ENCODE data around the gene IGFBP5.

IGFBP5 gene

DNA sequence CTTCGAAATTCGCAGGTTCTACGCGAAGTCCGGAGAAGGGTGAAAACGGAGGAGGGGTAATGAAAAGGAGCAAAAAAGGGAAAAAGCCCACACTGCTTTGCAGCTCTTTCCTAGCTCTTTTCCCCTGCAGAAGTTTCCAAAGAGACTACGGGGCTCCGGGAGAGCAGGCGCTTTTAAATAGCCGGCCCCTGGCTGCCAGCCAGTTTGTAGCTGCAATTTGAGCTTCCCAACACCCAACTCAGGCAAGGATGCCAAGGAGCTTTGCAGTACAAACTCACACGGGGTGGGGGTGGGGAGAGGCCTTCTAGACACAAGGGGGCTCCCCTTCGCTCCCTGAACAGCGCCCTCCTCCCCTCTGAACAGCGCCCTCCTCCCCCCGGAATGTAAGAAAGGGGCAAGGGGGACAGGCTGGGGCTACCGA is at the start of gene IGFBP5:
TSS of gene IGFBP5 (minus strand) at position 149 of the 421 bp plus-strand sequence. CDS start 774 bp downstream, outside the sequence.
- peak; percentile 83 for DNase-seq

- DNase-seq: no peak
Measured at GRCh38 chr2:216743781-216744180, 48.4 kb upstream of the IGFBP5 start.

DNA sequence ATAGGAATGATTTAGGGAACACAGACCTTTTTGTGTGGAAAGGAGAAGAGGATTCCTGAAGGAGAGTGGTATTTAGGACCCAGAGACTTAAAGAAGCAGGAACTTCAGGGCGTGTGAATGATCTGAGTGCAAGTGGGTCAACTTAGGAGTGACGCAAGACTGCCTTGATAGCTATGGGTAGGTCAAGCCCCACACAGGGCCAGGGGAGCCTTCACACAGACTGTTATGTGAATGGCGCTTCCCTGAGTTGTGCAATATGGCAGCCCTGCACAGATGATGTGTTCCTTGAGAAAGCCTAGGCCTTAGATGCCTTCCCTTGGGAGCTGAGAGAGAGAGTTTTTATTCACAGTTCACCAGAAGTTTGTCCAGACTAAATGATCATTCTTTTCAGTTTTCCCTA is 47.1 kb upstream of the IGFBP5 start:
- no peak for DNase-seq

- DNase-seq: no peak
Measured at GRCh38 chr2:216741223-216741593, 45.9 kb upstream of the IGFBP5 start.

- DNase-seq: peak; percentile 29
Measured at GRCh38 chr2:216740557-216741222, 45.3 kb upstream of the IGFBP5 start.

DNA sequence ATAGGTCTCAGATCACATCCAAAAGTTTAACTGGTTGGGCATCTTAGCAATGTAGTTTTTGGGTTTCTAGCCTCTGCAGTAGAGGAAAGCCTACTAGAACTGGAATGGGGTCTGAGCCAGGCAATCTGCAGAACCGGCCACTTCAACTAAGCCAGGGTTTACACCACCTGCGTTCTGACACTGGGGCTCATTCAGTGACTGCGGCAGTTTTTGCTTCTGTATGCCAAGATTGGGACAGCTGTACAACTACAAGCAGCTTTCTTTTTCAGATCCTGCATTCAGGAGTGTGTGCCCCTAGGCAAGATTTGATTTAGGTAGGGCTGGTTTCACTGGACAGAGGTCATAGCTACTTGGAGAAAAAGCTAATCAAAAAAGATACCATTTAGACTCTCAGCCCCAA is 43.7 kb upstream of the IGFBP5 start:
- DNase-seq: peak; percentile 84

GRCh38 chr2:216737676-216738075 is 42.3 kb upstream of the IGFBP5 start:
- DNase-seq: no peak

- no peak for DNase-seq
Measured at GRCh38 chr2:216736326-216736725, 41.0 kb upstream of the IGFBP5 start.

GRCh38 chr2:216735668-216736067 is 40.3 kb upstream of the IGFBP5 start:
- no peak for DNase-seq

DNA sequence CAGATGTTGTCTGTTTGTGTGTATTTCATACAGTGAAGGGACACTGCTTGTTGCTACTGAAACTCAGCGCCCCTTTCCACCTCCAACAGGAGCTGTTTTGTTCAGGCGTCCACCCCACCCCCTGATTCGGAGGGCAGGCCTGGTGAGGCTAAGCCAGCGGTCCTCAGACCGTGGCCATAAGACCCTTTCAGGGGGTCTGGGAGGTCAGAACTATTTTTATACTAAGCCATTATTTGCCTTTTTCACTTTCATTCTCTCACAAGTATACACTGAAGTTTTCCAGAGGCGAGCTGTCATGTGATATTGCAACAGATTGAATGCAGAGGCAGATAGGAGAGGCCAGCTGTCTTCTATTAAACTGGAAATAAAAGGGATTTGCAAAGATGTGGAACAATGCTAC is 39.7 kb upstream of the IGFBP5 start:
- no peak for DNase-seq

GRCh38 chr2:216733046-216733445 is 37.7 kb upstream of the IGFBP5 start:
- DNase-seq: no peak

GRCh38 chr2:216732334-216732733 is 37.0 kb upstream of the IGFBP5 start:
- DNase-seq: no peak

DNA sequence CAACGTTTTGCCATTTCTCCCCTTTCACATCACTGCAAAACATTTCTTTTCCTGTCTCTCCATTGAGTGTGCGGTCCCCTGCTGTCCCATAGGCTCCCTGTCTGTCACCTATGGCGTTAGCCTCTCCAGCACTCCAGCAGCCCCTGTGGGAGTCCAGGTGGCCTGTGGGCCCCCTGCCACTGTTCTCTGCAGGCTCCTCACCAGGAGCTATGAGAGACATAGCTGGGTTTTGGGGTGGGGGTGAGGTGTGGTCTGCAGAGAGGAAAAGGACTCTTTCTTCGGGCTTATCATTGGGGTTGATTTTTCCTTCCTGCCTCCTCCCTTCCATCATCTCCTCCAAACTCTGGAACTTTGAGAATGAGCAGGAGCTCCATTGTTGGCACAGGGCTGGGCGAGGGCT is 36.1 kb upstream of the IGFBP5 start:
- DNase-seq: no peak

- no peak for DNase-seq
Measured at GRCh38 chr2:216730871-216731270, 35.5 kb upstream of the IGFBP5 start.

- DNase-seq: no peak
Measured at GRCh38 chr2:216727346-216728122, 32.2 kb upstream of the IGFBP5 start.

DNA sequence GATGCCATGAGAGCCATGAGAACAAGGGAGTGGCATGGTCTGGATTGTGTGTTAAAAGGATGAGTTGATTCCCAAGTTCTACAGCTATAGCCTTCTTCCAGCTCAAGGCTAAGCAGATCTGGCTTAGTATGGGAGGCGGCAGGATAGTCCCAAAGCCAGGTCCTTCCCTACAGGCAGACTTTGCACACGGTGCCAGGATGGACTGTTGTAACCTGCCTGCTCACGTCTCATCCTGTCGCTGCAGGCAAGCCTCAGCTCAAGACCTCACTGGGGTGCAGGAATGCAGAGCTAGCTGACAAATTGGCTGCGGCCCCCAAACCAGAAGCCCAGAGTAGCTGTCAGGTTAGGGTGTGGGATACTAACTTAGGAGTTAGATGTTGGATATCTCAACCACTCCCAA is 28.8 kb upstream of the IGFBP5 start:
- DNase-seq: no peak

DNA sequence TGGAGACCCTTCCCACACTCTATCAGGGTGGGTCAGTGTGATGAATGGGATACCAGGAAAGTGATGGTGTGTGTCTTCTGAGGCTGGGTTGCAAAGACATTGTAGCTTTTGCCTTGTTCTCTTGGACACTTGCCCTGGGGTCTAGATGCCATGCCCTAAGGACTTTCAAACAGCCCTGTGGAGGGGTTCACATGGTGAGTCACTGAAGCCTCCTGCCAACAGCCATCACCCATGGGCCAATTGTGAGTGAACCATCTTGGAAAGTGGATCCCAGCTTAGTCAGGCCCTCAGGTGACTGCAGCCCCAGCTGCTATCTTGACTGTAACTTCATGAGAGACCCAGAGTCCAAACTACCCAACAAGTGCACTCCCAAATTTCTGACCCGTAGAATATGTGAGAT is 25.8 kb upstream of the IGFBP5 start:
- no peak for DNase-seq

DNA sequence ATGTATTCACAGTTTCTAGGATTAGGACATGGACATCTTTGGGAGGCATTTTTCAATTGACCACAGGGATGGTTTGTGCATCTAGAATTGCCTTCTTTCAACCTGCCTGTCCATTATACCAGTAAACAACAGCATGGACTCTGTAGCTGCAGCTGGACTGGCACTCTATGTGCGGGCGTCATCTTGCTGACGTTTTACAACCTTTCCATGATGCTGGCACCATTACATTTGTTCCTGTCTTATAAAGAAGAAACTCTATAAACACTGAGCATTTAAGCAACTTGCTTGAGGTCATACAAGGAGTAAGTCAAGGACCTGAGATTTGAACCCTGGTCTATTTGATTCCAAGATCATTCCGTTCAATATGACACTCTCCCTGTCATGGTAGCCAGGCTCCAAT is 25.4 kb upstream of the IGFBP5 start:
- DNase-seq: no peak

GRCh38 chr2:216717907-216718615 is 22.7 kb upstream of the IGFBP5 start:
- no peak for DNase-seq

DNA sequence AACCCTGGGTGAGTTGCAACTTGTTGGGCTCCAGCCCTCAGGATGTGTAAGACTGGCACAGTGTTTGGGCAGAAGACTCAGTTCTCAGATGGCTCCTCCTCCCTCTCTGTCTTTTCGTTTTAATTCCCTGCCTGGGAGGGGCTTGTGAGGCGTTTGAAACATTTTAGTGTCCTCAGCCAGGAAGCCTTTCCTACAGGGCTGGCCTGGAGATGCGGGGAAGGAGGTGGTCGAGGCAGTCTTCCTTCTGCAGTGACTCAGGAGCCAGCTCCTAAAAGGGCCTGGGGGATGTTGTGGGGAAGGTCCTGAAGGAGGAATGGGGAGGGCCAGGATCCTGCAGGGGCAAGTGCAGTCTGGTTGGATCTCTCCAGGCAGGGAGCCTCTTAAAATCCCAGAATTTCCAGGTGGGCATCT is 22.1 kb upstream of the IGFBP5 start:
- no peak for DNase-seq

DNA sequence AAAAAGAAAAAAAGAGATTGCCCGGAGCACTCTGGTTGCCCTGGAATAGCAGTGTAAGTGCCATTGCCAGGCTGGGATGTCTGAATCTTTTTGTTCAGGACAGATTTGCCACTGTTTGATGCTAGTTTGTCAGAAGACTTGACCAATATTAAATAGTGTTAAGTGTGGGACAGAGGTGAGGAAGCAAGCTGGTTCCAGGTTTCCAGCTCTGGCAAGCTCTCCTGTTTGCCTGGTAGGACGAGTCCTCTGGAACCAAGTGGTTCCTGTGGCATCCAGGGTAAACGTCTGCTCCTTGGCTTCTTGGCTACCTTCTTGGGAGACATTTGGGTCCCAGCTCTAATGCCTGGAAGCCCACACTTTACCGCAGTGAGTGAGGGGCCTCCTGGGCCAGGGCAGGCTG is 20.8 kb upstream of the IGFBP5 start:
- DNase-seq: no peak

DNA sequence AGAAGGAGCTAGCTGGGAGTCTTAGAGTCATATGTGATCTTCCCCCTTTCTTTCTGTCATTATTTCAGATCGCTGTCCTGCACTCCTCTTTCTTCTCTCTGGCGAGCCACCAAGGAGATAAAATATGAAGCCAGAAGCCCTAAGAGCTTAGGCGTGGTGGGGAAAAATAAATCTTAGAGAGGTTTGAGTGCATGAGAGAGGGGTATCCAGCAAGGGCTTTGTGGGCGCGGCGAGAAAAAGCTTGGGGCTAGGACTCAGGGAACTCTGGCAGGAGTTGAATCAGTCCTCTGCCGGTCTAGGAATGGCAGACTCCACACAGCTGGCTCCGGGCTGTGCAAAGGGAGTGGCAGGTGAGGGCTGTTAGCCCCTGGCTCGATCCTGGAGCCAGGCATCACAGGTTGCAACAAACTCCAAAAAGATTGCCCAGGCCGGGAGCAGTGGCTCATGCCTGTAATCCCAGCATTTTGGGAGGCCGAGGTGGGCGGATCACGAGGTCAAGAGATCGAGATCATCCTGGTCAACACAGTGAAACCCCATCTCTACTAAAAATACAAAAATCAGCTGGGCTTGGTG is 20.1 kb upstream of the IGFBP5 start:
- no peak for DNase-seq

DNA sequence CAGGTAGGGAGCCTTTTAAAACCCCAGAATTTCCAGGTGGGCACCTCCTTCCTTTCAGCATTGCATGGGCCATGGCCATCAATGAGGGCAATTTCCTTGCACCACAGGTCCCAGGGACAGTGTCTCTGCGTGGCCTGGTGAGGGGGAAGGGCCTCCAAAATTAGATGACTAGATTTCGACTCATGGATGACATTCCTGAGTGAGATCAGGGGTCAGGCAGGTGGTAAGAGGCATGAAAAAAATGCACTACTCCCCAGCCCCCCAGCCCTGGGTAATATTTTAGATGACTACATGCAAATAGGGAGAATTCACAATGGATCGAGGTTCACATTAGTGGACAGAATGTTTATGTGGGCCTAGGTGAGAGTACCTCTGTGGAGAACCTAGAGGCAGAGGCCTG is 19.0 kb upstream of the IGFBP5 start:
- DNase-seq: no peak
